Measurements from ENCODE around the gene DLGAP1. TPM values are rescaled to one million over a fixed set of nuclear protein-coding genes. Genes with fewer than 3 reads are reported as not detected.
"Not testable (repeated sequence)": the region's sequence is repeated elsewhere in the genome, so short reads cannot be mapped to it uniquely, and the experiment has no call there.

Gene DLGAP1
- total RNA-seq, 1 donor from 2014 or later = 13.6 TPM

GRCh38 chr18:4333043-4333442 is 122.1 kb downstream of the DLGAP1 start:
- TF ChIP-seq, protein P1, sequence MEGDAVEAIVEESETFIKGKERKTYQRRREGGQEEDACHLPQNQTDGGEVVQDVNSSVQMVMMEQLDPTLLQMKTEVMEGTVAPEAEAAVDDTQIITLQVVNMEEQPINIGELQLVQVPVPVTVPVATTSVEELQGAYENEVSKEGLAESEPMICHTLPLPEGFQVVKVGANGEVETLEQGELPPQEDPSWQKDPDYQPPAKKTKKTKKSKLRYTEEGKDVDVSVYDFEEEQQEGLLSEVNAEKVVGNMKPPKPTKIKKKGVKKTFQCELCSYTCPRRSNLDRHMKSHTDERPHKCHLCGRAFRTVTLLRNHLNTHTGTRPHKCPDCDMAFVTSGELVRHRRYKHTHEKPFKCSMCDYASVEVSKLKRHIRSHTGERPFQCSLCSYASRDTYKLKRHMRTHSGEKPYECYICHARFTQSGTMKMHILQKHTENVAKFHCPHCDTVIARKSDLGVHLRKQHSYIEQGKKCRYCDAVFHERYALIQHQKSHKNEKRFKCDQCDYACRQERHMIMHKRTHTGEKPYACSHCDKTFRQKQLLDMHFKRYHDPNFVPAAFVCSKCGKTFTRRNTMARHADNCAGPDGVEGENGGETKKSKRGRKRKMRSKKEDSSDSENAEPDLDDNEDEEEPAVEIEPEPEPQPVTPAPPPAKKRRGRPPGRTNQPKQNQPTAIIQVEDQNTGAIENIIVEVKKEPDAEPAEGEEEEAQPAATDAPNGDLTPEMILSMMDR (IDR thresholded peaks at IDR 0.05; ENCODE audit: partially characterized antibody, unreplicated experiment) = no peak
- Mint-ChIP-seq H3K4me3 (ENCODE audit: unreplicated experiment) (no peak overlapping the region), H3K27me3 (ENCODE audit: unreplicated experiment) (no peaks in the 10 kb centered on the region), H3K27ac (ENCODE audit: unreplicated experiment) (peak overlapping the region; percentile 49), H3K36me3 (ENCODE audit: unreplicated experiment) (no peaks in the 10 kb centered on the region), H3K9me3 (ENCODE audit: unreplicated experiment) (no peaks in the 10 kb centered on the region), H3K4me1 (ENCODE audit: low read depth, unreplicated experiment) (peaks cover 6% of the 10 kb centered on the region)
- peak; percentile 50 for DNase-seq

- Mint-ChIP-seq H3K4me1 (ENCODE audit: low read depth, unreplicated experiment) (peaks cover 3% of the 10 kb centered on the region), H3K9me3 (ENCODE audit: unreplicated experiment) (no peaks in the 10 kb centered on the region), H3K4me3 (ENCODE audit: unreplicated experiment) (no peak overlapping the region), H3K36me3 (ENCODE audit: unreplicated experiment) (no peaks in the 10 kb centered on the region), H3K27ac (ENCODE audit: unreplicated experiment) (no peak overlapping the region), H3K27me3 (ENCODE audit: unreplicated experiment) (no peaks in the 10 kb centered on the region)
- DNase-seq = no peak
- TF ChIP-seq, protein P1 (IDR thresholded peaks at IDR 0.05; ENCODE audit: partially characterized antibody, unreplicated experiment) = no peak
Measured at GRCh38 chr18:4319738-4320677, 135.1 kb downstream of the DLGAP1 start.

DNA sequence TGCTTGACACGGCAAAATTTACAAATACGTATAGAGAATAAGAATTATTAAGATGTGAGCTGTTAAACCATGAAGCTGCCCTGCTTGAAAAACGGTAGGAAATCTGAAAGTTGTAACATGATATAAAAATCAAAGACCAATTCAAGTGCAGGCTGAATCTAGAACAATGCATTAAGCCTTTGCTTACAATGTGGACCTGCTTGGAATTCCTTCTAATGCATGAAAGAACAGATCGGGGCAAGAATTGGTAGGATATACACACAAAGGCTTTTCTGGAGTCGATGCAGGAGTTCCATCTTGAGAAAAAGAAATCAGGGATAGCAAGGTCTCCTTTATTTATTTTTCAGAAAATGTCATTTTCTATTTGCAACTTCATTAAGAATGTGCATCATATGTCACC is 136.8 kb downstream of the DLGAP1 start:
- no peaks in the 10 kb centered on the region for H3K36me3 Mint-ChIP-seq (ENCODE audit: unreplicated experiment)
- H3K27ac Mint-ChIP-seq (ENCODE audit: unreplicated experiment) = no peak overlapping the region

GRCh38 chr18:4311945-4312344 is 143.2 kb downstream of the DLGAP1 start:
- not testable (repeated sequence) for H3K27me3 Mint-ChIP-seq (ENCODE audit: unreplicated experiment); DNase-seq; H3K9me3 Mint-ChIP-seq (ENCODE audit: unreplicated experiment); H3K4me3 Mint-ChIP-seq (ENCODE audit: unreplicated experiment); H3K27ac Mint-ChIP-seq (ENCODE audit: unreplicated experiment); H3K4me1 Mint-ChIP-seq (ENCODE audit: low read depth, unreplicated experiment); H3K36me3 Mint-ChIP-seq (ENCODE audit: unreplicated experiment)

More for the DNA sequence above, 136.8 kb downstream of the DLGAP1 start:
- H3K27me3 Mint-ChIP-seq (ENCODE audit: unreplicated experiment) = no peaks in the 10 kb centered on the region
- TF ChIP-seq, protein P1 (IDR thresholded peaks at IDR 0.05; ENCODE audit: partially characterized antibody, unreplicated experiment) = no peak
- peaks cover 7% of the 10 kb centered on the region for H3K4me1 Mint-ChIP-seq (ENCODE audit: low read depth, unreplicated experiment)
- DNase-seq = no peak
- H3K4me3 Mint-ChIP-seq (ENCODE audit: unreplicated experiment) = no peak overlapping the region
- H3K9me3 Mint-ChIP-seq (ENCODE audit: unreplicated experiment) = no peaks in the 10 kb centered on the region

DNA sequence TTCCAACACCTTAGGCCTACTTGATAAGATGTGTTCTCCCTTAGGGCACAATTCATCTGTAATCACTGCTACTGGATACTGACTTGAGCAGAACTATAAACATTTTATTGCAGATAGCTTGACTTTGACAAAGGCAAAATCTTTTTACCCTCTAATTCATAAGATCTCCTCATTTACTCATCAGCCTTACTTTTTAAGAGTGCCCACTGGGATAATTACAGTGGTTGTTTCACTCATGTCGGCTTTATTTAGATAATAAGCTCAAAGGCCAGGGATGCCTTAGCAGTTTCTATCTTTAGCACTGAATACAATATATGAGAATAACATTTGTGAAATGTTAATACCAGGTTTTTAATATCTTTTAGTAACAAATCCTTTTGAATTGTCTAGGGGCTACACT is 144.0 kb downstream of the DLGAP1 start:
- H3K27me3 Mint-ChIP-seq (ENCODE audit: unreplicated experiment) = no peaks in the 10 kb centered on the region
- no peaks in the 10 kb centered on the region for H3K9me3 Mint-ChIP-seq (ENCODE audit: unreplicated experiment)
- H3K4me1 Mint-ChIP-seq (ENCODE audit: low read depth, unreplicated experiment) = peaks cover 5% of the 10 kb centered on the region
- no peak for DNase-seq
- H3K36me3 Mint-ChIP-seq (ENCODE audit: unreplicated experiment) = no peaks in the 10 kb centered on the region
- TF ChIP-seq, protein P1 (IDR thresholded peaks at IDR 0.05; ENCODE audit: partially characterized antibody, unreplicated experiment) = no peak
- H3K27ac Mint-ChIP-seq (ENCODE audit: unreplicated experiment) = no peak overlapping the region
- H3K4me3 Mint-ChIP-seq (ENCODE audit: unreplicated experiment) = no peak overlapping the region
